NCI-H2227 treated with DMSO at 0.1 percent for 48 hours (cell line): ENCODE data around the gene COL27A1.

Source experiments
- DNase-seq: peaks from one replicate; lab custom pipeline; 2025; lab: John Stamatoyannopoulos, UW

Gene COL27A1

DNA sequence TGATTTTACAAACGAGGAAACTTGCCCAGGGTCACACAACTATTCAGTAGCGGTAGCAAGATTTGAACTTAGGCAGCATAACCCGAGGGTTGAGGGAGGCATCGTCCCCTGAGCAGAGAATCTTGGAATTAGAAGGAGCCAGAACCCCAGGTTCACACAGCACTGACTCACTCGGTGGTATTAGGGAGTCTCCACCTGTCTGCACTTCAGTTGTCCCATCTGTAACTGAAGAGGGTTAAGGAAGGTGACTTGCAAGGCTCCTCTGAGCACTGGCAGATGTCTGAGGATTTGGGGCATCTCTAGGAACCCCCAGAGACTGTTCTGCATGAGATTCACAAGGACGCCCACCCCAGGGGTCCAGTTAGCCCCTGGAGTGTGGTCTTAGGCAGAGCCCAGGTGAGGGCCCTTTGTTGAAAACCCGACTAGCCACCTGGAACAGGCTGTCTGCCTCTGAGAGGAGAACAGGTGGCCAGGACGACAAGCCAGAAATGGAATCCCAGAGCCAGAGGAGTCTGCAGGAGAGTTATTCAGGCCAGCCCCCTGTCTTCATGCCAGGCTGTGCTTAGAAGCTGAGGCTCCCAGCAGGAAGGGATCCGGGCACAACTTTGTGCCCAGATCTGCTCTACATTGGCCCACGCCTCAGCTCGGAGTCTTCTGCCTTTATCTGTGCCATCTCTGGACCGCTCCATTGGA is 117.5 kb downstream of the COL27A1 start:
- DNase-seq, result no peak

DNA sequence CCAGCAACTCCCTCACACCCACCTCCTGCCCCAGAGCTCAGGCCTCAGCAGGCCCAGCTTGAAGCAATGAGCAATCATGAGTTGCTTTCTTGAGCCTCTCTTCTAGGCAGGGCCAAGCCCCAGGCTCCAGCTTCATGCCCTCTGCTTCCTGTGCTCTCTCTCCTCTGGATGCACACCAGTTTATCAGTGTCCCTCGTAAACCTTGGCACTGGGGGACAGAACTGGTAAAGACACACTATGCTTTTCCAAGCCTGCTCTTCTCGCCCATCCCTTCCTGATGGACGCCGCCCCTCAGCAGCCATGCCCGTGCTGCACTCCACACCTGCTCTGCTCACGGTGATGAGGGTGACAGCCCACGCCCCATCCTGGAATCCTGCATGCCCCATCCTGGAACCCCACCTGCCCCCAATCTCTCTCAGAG is 118.1 kb downstream of the COL27A1 start:
- no peak for DNase-seq

DNA sequence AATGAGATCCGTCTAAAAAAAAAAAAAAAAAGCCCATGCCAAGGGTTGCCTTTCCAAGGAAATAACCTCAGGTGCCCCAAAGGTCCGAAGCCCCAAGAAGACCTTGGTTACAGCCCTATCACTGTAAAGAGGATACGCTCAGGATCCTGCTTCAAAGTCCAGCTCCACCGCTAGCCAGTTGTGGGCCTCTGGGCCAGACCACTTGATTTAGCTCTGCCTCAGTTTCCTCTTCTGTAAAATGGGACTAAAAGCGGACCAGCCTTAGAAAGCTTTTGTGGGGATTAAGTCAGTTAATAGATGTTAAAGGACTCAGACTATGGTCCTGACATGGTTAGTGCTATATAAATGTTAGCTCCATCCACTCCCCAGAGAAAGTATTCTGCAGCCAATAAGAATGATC is 118.9 kb downstream of the COL27A1 start:
- no peak for DNase-seq

DNA sequence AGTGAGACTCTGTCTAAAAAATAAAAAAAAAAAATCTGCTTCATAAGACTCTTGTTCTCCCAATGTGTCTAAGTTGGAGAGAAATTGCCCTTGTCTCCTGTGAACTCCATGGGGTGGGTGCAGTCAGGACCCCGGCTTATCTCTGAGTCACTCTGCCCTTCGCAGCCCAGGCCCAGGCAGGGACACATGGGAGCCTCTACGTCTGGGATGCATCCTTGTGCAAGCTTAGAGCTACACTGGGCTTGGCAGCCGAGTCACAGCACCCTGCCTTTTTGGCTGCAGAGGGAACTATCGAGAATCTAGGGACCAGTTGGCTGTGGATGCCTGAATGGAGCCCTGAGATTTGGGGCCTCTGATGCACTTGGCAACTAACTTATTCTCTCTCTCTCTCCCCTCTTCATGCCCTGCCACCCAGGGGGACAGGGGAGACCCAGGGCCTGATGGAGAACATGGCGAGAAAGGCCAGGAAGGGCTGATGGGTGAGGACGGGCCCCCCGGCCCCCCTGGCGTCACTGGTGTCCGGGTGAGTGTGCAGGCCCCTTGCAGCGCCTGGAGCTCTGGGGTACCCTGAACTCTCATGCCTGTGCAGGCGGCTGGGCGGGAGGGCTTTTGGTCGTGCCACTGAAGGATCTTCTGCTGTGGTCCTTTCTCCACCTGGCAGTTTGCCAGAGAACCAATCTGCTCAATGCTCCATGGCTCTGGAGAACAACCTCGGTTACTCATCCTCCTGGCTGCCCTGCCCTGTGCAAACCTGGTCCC is 120.1 kb downstream of the COL27A1 start:
- no peak for DNase-seq

DNA sequence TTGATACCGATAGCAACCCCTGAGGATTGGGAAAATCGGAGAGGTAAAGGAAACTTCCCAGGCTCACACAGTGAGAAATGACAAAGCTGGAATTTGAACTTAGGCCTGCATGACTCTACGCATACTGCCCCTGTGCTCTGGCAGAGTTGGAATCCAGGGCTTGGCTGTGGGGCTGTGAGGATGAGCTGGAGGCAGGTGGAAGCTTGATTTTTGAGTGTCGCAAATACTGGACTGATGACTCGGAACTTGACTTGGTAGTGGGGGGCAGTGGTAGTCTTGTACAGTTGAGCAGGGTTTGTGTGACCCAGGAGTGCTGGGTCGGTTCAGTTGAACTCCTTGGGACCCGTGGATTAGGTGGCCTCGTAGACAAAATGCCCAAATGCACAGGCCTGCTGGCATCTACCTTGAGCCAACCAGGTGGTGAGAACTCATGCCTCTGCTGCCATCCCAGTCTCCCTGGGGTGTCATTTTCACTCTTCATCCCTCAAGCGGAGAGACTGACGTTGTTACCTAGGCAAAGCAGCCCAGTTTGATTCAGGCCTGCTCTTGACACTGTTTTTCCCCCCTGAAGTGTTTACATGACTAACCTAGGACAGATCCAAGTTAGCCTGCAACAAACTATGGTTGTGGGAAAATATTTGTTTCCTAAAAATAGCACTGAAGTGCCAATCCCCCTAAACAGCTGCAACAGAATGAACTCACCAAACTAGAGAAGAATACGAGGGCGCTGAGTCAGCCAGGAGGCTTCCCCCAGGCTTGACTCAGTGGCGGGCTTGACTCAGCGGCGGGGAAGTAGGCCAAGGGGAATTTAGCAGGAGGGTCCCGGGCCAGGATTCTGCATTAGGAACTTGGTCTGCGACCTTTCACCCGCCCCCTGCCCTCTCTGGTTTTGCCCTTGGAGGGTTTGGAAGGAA is 121.8 kb downstream of the COL27A1 start:
- no peak for DNase-seq

DNA sequence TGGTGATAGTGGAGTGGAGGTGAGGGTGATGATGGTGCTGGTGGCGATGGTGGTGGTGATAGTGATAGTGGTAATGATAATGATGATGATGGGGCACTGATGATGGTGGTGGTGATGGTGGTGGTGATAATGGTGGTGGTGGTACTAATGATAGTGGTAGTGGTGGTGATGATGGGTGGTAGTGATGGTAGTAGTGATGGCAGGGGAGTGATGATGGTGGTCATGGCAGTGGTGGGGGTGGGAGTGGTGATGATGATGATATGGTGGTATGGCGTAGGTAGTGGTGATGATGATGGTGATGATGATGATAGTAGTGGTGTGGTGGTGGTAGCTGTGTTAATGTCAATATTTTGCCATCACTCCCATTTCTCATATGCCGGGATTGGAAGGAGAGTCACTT is 123.0 kb downstream of the COL27A1 start:
- DNase-seq, result no peak

DNA sequence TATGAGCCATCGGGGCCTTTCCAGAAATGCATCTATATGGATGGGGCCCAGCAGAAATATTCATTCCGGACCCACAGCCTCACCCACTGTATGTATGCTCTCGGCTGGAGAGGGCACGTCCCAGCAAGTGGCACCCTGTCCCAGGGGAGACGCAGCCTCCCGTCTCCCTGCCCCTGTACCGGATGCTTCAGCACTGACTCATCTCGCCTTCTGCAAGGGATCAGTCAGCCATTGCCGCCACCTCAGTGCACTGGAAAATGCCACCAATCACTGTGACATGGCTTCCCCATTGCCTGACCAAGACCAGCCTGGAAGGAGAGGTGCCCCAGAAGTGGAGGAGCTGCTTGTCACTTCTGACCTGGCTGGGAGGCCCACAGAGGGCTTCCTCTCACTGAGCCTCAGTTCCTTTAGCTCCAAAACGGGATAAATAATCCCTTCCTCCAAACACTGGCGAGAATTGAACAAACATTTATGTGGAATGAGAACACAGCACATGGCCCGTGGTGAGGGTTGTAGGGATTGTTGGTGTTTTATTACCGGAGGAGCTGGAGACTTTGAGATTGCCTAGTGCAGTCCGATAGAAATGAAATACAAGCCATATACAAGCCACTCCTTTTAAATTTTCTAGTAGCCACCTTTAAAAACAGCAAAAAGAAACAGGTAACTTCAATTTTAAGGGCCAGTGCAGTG is 123.7 kb downstream of the COL27A1 start:
- DNase-seq, result no peak

DNA sequence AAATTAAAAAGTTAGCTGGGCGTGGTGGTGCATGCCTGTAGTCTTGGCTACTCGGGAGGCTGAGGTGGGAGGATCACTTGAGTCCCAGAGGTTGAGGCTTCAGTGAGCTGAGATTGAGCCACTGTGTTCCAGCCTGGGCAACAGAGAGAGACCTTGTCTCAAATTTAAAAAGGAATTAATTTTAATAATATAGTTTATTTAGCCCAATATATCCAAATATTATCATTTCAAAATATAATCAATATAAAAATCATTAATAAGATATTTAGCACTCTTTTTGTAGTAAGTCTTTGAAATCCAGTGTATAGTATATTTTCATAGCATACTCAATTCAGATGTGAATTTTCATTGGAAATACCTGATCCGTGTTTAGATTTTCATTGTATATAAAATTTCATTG is 124.4 kb downstream of the COL27A1 start:
- DNase-seq, result no peak

DNA sequence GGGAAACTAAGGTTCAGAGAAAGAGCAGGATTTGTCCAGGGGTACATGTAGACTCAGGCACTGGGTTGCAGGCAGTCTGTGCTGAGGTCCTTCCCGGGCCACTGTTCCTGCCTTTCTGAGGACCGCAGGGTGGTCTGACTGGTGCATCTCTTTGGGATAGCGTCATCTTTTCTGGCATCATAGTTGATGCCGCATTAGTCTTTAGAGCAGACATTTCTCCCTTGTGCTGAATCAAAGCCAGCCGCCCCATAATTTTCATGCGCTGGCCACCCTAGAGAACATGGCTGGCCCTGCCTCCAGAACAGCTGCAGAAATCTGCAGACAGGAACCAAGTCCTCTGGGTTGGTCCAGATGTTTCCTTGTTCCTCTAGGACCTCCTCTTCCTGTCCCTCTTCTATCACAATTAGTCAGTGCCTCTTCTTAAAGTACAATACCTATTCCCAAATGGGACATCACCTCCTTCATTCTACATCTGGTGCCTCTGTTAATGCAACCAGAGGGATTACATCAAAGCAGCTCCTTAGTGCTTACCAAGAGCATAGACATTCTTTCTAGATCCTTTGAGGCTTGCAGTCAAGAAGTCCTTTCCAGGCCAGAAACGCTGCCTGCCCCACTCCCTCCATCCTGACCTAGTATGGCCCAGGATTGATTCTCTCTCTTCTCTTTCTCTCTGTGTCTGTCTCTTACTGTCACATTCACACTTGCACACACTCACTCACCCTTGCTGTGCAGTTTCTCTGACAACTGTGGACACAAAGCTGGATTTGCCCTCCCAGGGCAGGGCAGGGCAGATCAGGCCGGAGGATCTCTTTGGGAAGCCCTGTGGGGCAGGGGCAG is 125.5 kb downstream of the COL27A1 start:
- DNase-seq, result no peak

DNA sequence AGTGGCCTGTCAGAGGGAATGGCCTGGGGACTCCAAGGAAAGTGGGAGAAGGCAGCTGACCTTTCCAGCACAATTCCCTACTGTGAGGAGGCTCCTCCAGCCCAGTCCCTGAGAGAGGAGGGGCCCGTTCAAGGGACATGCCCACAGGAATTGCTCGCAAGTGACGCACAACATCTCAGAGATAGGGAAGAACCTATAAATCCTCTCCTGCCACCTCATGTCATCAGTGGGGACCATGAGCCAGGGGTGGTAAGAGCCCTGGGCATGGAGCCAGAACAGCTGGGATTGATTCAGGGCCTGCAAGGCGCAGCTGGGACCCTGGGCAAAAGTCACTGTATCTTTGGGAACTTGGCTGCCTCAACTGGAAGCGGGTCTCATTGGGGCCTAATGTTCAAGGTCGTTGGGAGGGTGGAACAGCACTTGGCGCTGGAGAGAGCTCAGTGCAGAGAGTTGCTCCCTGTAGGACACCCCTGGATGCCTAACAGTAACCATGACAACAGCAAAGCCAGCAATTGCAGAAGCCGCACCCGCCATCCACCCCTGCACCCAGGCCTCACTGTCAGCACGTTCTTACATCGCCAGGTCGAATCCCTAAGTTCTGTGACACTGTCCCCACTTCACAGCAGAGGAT is 126.3 kb downstream of the COL27A1 start:
- DNase-seq, result no peak

DNA sequence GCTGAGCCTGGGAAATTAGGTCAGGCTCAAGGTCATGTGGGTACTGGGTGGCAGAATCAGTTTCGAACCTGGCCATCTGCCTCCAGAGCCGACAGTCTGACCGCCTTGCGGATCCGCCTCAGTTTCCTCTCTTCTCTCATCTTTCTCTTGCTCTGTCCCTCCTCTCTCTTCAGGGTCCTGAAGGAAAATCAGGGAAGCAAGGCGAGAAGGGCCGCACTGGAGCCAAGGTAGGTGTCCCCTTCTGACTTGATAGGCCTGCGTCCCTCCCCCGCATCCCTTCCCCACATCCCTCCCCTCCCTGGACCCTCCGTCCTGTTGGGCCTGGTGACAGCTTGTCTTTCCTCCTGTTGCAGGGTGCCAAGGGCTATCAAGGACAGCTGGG is 126.8 kb downstream of the COL27A1 start:
- DNase-seq, result no peak

DNA sequence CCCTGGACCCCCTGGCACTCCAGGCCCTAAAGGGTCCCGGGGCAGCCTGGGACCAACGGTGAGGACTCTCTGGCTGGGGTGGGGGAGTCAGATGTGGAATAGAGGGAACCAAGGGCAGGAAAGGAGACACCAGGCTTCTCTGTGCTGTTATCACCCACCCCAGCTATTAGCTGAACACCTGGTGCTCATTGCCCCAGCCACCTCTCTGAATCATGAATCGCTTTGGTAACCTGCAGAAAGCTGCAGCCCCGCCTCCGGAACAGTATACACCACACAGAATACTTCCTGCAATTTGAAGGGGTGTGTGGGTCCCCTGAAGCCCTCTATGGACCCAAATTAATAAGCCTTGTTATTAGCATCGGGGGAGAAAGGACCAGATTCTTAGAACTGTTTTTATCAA is 127.2 kb downstream of the COL27A1 start:
- DNase-seq, result no peak

DNA sequence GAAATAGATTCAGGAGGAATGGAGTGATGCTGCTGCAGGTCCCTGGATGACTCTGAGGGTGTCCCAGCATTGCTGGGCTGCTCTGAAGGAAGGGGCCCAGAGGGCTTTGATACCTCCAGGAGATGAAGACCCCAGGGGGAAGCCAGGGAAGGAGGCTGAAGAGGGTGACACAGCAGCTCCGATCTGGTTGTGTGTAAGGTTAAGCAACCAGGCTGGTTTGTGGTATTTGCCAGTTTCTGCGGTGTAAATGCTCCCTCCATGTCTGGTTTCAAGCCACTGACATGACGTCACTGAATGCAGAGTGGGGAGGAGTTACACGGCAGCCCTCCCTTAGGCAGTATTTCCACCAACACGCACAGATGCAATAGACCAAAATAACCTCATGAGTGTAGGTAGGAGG is 127.6 kb downstream of the COL27A1 start:
- DNase-seq, result peak; percentile 1

DNA sequence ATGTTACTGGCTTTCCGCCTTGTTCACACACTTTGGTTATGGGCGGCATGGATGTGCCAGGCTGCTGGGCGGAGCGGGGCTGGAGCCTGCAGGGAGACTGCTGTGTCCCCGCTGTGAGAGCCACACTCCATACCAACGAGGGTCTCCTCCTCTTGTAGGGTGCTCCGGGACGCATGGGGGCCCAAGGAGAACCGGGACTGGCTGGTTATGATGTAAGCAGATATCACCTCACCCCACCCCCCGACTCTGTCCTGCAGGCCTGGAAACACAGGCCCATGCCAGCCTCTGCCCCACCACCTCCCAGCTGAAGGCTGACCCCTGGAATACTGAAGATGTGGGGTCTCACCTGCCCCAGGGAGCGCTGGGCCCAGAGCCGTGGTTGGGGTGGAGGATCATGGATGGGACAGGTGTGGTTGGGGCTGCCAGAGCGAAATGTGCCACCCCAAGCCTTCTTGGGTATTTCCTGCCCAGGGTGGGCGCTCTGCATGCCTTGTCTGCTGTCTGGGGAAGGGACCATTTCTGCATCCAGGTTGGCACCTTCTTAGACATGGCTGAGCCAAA is 128.3 kb downstream of the COL27A1 start:
- DNase-seq, result no peak

DNA sequence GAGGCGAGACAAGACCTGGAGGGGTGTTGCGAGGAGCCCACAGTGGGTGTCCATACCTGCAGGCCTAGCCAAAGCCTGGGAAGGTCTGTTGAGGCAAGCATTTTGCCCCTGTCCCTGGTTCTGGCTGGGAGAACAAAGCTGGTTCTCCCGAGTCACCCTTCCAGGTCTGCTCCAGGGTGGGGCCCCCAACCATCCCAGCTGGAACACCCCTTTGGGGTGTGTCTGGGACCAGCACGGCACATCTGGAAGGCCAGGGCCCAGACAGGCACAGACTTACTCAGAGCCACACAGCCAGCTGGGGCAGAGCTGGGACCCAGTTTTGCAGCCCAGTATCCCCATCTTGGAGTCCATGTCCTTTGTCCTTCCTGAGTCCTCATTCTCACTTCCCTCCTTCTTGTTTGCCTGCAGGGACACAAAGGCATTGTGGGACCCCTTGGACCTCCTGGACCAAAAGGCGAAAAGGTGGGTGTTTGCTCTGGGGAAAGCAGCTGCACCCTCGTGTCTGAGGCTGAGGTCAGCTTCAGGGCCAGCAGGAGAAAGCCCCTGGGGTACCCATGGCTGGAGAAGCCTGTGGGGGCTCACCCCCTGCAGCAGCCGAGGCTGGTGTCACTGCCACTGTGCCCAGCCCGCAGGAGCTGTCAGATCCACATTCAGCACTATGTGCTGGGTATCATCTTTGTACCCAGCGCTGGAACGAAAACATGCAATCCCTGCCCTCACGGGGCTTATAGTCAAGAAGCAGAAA is 129.2 kb downstream of the COL27A1 start:
- DNase-seq, result no peak

DNA sequence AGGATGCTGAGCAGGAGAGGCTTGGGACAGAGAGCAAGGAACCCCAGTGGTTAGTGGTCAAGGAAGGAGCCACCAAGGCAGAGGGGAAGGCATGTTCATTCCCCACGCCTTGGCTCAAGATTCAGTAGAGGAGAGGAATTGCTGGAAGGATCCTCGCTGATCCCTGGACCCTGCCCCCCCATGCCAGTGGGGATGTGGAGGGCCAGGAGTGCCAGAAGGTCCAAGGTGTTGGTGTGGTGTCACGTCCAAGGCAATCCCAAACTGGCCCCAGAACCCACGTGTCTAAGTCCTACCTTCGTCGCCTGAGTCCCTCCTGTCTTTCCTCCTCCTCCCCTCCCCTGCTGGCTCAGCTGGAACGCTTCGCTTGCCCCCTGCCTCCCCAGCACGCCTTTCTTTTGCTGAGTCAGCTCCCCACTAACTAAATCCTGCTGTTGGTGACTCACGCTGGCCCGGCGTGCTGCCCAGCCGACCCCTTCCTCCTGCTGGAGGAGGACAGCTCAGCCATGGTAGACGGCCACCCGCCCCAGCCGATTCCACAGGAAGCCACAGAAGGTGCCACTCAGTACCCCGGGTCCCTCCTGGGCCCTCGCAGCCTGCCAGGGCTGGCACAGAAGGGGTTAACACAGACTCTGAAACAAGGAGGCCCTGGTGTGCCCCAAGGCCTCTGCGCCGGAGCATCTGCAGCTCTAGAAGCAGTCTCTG is 130.0 kb downstream of the COL27A1 start:
- no peak for DNase-seq

DNA sequence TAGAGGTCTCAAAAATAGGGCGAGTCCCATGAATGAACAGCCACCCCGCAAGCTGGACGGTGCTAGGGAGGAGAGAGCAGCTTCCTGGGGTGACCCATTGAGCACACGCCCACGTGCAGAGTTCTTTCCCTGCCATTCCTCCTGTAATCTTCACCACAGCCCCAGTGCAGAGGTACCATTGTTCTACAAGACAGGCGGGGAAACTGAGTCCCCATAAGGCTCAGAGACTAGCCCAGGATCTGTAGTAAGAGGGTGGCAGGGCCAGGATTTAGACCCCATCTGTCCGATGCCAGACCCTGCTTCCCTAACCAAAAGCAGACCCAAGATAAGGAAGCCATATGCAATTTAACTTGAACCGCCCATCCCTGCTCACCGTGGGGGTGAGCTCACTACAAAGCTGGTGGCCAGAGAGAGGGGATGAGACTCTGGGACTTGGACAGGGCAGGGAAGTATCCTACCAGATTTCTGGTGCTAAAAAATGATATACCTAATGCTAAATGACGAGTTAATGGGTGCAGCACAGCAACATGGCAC is 130.9 kb downstream of the COL27A1 start:
- DNase-seq, result no peak

DNA sequence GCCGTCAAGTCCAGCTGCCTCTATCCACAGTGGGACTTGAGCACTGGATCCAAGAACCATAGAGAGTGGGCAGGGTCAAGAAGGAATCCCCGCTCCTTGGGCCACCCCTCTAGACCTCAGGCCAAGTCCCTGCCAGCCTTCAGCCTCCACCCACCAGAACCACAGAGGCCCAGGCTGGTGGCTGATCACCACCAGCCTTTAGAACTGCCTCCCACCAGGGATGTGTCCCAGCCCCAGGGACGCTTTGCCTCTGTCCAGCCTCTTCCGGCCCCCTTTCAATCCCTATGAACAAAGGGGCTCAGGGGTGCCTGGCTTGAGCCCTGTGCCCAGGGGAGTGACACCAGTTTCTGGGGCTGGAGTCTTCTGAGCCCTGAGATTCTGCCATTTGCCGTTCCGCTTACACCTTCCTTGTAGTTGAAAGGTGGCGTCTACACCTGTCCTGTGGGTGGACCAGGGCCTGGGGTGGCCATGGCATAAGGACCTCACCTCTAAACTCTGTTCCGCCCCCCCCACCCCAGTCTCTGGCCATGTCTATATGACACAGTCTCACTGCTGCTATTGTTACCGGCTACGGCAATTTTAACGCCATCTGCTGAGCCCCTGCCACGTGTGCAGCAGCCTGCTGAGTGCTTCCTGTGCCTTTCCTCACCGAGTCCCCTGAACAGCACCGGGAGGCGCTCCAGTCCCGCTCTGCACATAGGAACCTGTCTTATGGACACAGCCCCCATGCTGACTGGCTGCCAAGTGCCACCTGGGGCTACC is 131.8 kb downstream of the COL27A1 start:
- no peak for DNase-seq
